GM12878 (cell line): ENCODE results near the gene CEP76. TPM values are rescaled to one million over a fixed set of nuclear protein-coding genes. Genes with fewer than 3 reads are reported as not detected.

Experiments
- ATAC-seq: fragments of 200-7000 bp; cut with Tn5 transposase; 3 replicates; pipeline ENCODE4 v1.9.1; 2020; ENCODE audit warnings: mild to moderate bottlenecking, moderate library complexity
- BruUV-seq: library from RNA; stranded (reverse); fragments of 400-500 nt; replicated peaks from 2 replicates; lab custom pipeline; 2021; lab: Mats Ljungman, UMichigan
- CTCF ChIA-PET: fragments of 300-600 bp; sonication (Branson Sonifier 250); formaldehyde crosslinking; extraction: SDS; loops from one replicate; lab custom pipeline; 2021; ENCODE audit warnings: inconsistent platforms; lab: Yijun Ruan, JAX
- POLR2A ChIA-PET: fragments of 350-600 bp; formaldehyde crosslinking; extraction: SDS; loops from one replicate; lab custom pipeline; 2021; ENCODE audit warnings: inconsistent platforms; lab: Charles Lee
- RAD21 ChIA-PET: fragments of 300-600 bp; sonication (Branson Sonifier 250); formaldehyde crosslinking; loops from one replicate; lab custom pipeline; 2023; ENCODE audit warnings: antibody characterized with exemption; ENCODE audit not compliant: unreplicated experiment; lab: Charles Lee
- SMC1A ChIA-PET: fragments of 300-600 bp; sonication (Branson Sonifier 250); formaldehyde crosslinking; loops from one replicate; lab custom pipeline; 2023; ENCODE audit not compliant: unreplicated experiment, uncharacterized antibody; lab: Charles Lee
- DNase-seq: peaks from one replicate; pipeline ENCODE4 v3.0.0-alpha.2; 2011; ENCODE audit warnings: low read depth, low spot score
- FAIRE-seq: peaks from 3 replicates; lab custom pipeline; 2011; peaks lifted over from hg19 to GRCh38; lab: Jason Lieb, UNC
- H2AFZ ChIP-seq: 2 replicates; pipeline ENCODE4 v1.6.0; 2011; ENCODE audit warnings: low read depth, low read length, control low read depth; ENCODE audit not compliant: control insufficient read depth
- H3K27ac ChIP-seq: 2 replicates; pipeline ENCODE4 v1.5.1; 2011; ENCODE audit warnings: control low read depth; ENCODE audit not compliant: control insufficient read depth, insufficient read depth
- H3K27me3 ChIP-seq, 2 experiments: replicated peaks in 1 of 2; 2 replicates each; pipeline versions ENCODE4 v1.6.0 to v1.6.1; 2011; ENCODE audit warnings: low read length in 1 of 2; ENCODE audit not compliant: control insufficient read depth in 2 of 2, insufficient read depth in 2 of 2
- H3K36me3 ChIP-seq, 2 experiments: 2 replicates each; pipeline ENCODE4 v1.5.1; 2011; ENCODE audit warnings: low read length in 1 of 2; ENCODE audit not compliant: control insufficient read depth in 2 of 2, insufficient read depth in 2 of 2
- H3K4me1 ChIP-seq: 2 replicates; pipeline ENCODE4 v1.6.1; 2011; ENCODE audit warnings: mild to moderate bottlenecking, low read length, moderate library complexity, mixed read lengths; ENCODE audit not compliant: control insufficient read depth, insufficient read depth
- H3K4me2 ChIP-seq: 2 replicates; pipeline ENCODE4 v1.6.0; 2011; ENCODE audit warnings: control low read depth; ENCODE audit not compliant: control insufficient read depth, insufficient read depth
- H3K4me3 ChIP-seq: fragments of 200-600 bp; sonication (generic); 2 replicates; pipeline ENCODE4 v1.5.1; 2016
- H3K79me2 ChIP-seq: 2 replicates; pipeline ENCODE4 v1.6.0; 2011; ENCODE audit warnings: low read length; ENCODE audit not compliant: control insufficient read depth, insufficient read depth
- H3K9ac ChIP-seq: 2 replicates; pipeline ENCODE4 v1.8.0; 2011; ENCODE audit warnings: low read length, control low read depth, mixed read lengths; ENCODE audit not compliant: control insufficient read depth, insufficient read depth
- H3K9me3 ChIP-seq: replicated peaks from 3 replicates; pipeline ENCODE4 v1.5.1; 2011; ENCODE audit warnings: mild to moderate bottlenecking, low read length; ENCODE audit not compliant: control insufficient read depth, insufficient read depth
- H4K20me1 ChIP-seq: 2 replicates; pipeline ENCODE4 v1.6.0; 2011; ENCODE audit not compliant: control insufficient read depth, insufficient read depth
- BCLAF1 ChIP-seq: fragments of 450-650 bp; IDR thresholded peaks from 2 replicates; pipeline ENCODE4 v1.6.1; 2017; ENCODE audit warnings: antibody characterized with exemption, mild to moderate bottlenecking, moderate library complexity
- BHLHE40 ChIP-seq, 2 experiments: fragments of 450-650 bp in 1 of 2; IDR thresholded peaks; 2 replicates each; pipeline ENCODE4 v1.6.1; 2011 to 2017; ENCODE audit warnings: low read depth in 2 of 2, borderline replicate concordance in 1 of 2, improper control_type of control experiment in 1 of 2, low read length in 1 of 2, mild to moderate bottlenecking in 1 of 2
- CBFB ChIP-seq: IDR thresholded peaks from 2 replicates; pipeline ENCODE4 v1.6.1; 2016; ENCODE audit warnings: antibody characterized with exemption, low read depth
- CREB1 ChIP-seq: IDR thresholded peaks from 2 replicates; pipeline ENCODE4 v1.6.1; 2012; ENCODE audit warnings: low read depth, mild to moderate bottlenecking, inconsistent platforms
- E4F1 ChIP-seq: fragments of 450-650 bp; IDR thresholded peaks from 2 replicates; pipeline ENCODE4 v1.6.1; 2018; ENCODE audit warnings: borderline replicate concordance, mild to moderate bottlenecking; ENCODE audit not compliant: partially characterized antibody
- EGR1 ChIP-seq, 2 experiments: IDR thresholded peaks; 1 replicate in 1 of 2; 2 replicates in 1 of 2; pipeline ENCODE4 v1.6.1; 2011 to 2012; ENCODE audit warnings: low read depth in 2 of 2, low read length in 2 of 2, borderline replicate concordance in 1 of 2, mild to moderate bottlenecking in 1 of 2, moderate library complexity in 1 of 2
- GATAD2B ChIP-seq: fragments of 450-650 bp; conservative IDR thresholded peaks from 2 replicates; pipeline ENCODE4 v1.6.1; 2017; ENCODE audit warnings: low read depth, mild to moderate bottlenecking, moderate library complexity
- HDGF ChIP-seq: fragments of 450-650 bp; IDR thresholded peaks from 2 replicates; pipeline ENCODE4 v1.6.1; 2016; ENCODE audit warnings: antibody characterized with exemption
- NR2C1 ChIP-seq: fragments of 450-650 bp; IDR thresholded peaks from 2 replicates; pipeline ENCODE4 v1.6.1; 2017; ENCODE audit warnings: antibody characterized with exemption, mild to moderate bottlenecking, moderate library complexity
- RAD21 ChIP-seq: IDR thresholded peaks from 2 replicates; pipeline ENCODE4 v1.6.1; 2011; ENCODE audit warnings: mild to moderate bottlenecking, low read depth, low read length, moderate library complexity; ENCODE audit not compliant: insufficient read depth
- SIN3A ChIP-seq: IDR thresholded peaks from 2 replicates; pipeline ENCODE4 v1.6.1; 2012; ENCODE audit warnings: low read depth, low read length, improper control_type of control experiment
- ZNF207 ChIP-seq: fragments of 450-650 bp; IDR thresholded peaks from 2 replicates; pipeline ENCODE4 v1.6.1; 2014; ENCODE audit warnings: antibody characterized with exemption, mild to moderate bottlenecking, borderline replicate concordance
- ZNF687 ChIP-seq: fragments of 450-650 bp; IDR thresholded peaks from 2 replicates; pipeline ENCODE4 v1.6.1; 2017; ENCODE audit warnings: mild to moderate bottlenecking, moderate library complexity
- WGBS: methylation state at CpG from one replicate; pipeline ENCODE4 v1.1.6; 2016; ENCODE audit warnings: low lambda C conversion rate; ENCODE audit not compliant: insufficient replicate concordance, insufficient coverage; ENCODE audit errors: missing lambda C conversion rate; 5-methylcytosine and 5-hydroxymethylcytosine counted together
- in situ Hi-C: fragments of 300-500 bp; cut with MboI; formaldehyde crosslinking; loops from 9 replicates; pipeline ENCODE4 v1.14.3; 2018; ENCODE audit warnings: mixed read lengths
- intact Hi-C: fragments of 100-400 bp; cut with micrococcal nuclease; formaldehyde crosslinking; loops from one replicate; pipeline ENCODE4 v1.14.2; 2022; ENCODE audit not compliant: unreplicated experiment
- polyA plus RNA-seq, 11 experiments: library from polyadenylated mRNA; depleted of rRNA in 4 of 11; unstranded in 6 of 11; stranded (reverse) in 5 of 11; fragments of >200 nt; fragmentation: Nextera tagmentation in 4 of 11; fragmentation: Illumina TruSeq in 1 of 11; extraction: Ambion mirVana in 4 of 11; extraction: Trizol in 1 of 11; gene quantifications; 1 replicate in 1 of 11; 2 replicates in 10 of 11; pipeline versions ENCODE4 v1.2.1 to v1.2.3, GENCODE V29; 2011 to 2016; ENCODE audit warnings: inconsistent platforms in 2 of 11, missing spikeins in 2 of 11, low read depth in 1 of 11
- total RNA-seq, 4 experiments: library from RNA; depleted of rRNA in 3 of 4; stranded (reverse); fragments of >200 nt in 3 of 4; fragmentation: Illumina TruSeq in 1 of 4; extraction: Trizol in 1 of 4; gene quantifications; 2 replicates each; pipeline versions ENCODE4 v1.2.1 to v1.2.3, GENCODE V29; 2013 to 2021

Gene CEP76
- total and polyA plus RNA-seq, 10 of the 15 experiments (the other 5 are each of a cell fraction or from before 2014, with no cell fraction given): 3.9 to 14.9 (median 13.2) TPM

- no peak overlapping the region for H3K4me3 ChIP-seq
- intact Hi-C loops: no loop called here
- H3K9ac ChIP-seq: no peak overlapping the region
- H3K79me2 ChIP-seq: no peaks in the 10 kb centered on the region
- RAD21 ChIA-PET: no interaction called here
- H3K27me3 ChIP-seq: no peaks in the 10 kb centered on the region
- H3K27ac ChIP-seq: no peak overlapping the region
- ATAC-seq: no peak
- H3K4me1 ChIP-seq: no peaks in the 10 kb centered on the region
- SMC1A ChIA-PET: interaction anchor here (1.3 to 1.4 kb wide), 2 partner anchors 9 to 247 kb away, joined by 3 to 5 read pairs; no protein-coding TSS in a partner anchor
- H3K36me3 ChIP-seq: no peaks in the 10 kb centered on the region
- BruUV-seq: no TSS peak
- H3K4me2 ChIP-seq: no peak overlapping the region
- no peak overlapping the region for H2AFZ ChIP-seq
- in situ Hi-C loops: no loop called here
- no peaks in the 10 kb centered on the region for H3K9me3 ChIP-seq
- FAIRE-seq: no peak
- 54% methylated on average over 5 of the region's 5 CpGs for WGBS
- DNase-seq: no peak
- POLR2A ChIA-PET: no interaction called here
- CTCF ChIA-PET: interaction anchor here (1.3 kb wide), 1 partner anchor 19 kb away, joined by 3 read pairs; no protein-coding TSS in a partner anchor
- TF ChIP-seq ZNF687: no peak
- no peak for TF ChIP-seq CBFB
- no peak for TF ChIP-seq BHLHE40 (IDR thresholded peaks at IDR 0.05; ENCODE audit: borderline replicate concordance in 1 of 2, low read depth in 2 of 2, low read length in 1 of 2)
- no peak for TF ChIP-seq SIN3A
- no peak for TF ChIP-seq E4F1
- no peak for TF ChIP-seq BCLAF1
- TF ChIP-seq CREB1: no peak
- no peak for TF ChIP-seq EGR1 (IDR thresholded peaks at IDR 0.05; ENCODE audit: borderline replicate concordance in 1 of 2, low read depth in 2 of 2, low read length in 2 of 2)
- no peak for TF ChIP-seq ZNF207
- TF ChIP-seq GATAD2B: no peak
- TF ChIP-seq RAD21: no peak
- TF ChIP-seq NR2C1: no peak
- TF ChIP-seq HDGF: no peak
- no peaks in the 10 kb centered on the region for H4K20me1 ChIP-seq
Measured at GRCh38 chr18:12639990-12640880, 62.3 kb downstream of the CEP76 start.
